ENCODE measurements around the gene ABHD14A.

The ABHD14A gene

DNA sequence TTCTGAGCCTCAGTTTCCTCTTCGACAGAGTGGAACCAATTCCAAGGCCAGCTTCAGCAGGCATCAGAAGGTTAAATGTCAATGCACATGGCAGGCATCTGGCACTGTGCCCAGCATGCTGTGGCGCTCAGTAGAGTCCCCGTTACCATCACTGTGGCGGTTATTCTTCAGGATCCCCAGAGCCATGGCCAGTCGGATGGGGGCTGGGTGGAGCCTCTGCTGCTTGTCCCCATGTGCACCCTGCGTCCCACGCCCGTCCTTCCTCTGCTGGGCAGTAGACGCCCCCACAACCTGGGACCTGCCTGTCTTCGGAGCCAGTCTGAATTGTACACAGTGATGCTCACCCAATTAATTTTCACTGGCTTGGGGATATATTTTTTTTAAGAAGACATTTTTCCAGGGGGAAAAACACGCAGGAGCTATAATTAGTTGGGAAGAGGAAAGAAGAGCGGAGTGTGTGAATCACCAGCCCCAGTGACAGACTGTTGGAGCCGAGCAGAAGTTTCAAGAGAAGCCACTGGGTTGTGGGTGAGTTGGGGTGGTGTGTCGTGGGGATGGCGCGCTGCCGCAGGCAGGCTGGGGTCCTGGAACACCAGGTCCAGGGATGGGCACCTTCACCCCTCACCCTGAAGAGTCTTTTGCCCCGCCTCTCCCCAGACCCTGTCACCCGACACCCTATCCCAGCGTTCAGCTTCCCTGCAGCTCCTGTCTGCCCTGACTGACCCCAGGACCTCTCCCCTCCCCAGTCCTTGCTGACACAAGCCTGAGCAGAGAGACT lies 47.6 kb downstream of the ABHD14A start:
- DNase-seq = no peak

DNA sequence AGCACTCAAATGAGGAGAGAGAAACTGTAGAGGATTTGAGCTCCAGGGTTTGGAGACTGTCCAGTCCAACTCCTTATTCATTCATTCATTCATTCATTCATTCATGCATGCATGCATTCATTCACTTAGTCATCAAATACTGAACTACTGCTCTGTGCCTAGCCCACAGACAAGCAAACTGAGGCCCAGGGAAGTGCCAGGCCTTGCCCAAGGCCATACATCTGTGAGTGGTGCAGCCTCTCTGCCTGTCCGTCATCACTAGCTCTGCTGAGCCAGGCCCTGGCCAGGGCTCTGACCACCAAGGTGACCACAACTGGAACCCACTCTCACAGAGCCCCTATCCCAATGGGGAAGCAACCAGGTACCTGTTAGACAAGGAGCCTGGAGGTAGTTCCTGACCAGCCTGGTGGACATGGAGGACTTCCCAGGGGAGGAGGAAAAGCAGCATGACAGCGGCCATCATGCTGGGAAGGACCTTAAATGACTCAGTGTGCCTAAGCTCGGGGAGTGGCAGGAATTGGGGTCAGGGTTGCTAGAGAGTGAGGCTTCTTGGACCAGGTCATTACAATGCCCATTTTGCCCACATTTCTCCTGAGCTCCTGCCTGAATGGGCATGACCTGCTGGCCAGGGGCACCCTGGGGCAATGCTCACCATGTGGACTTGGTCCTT lies 48.4 kb downstream of the ABHD14A start:
- DNase-seq = no peak

- DNase-seq = no peak
These were observed 49.2 kb downstream of the ABHD14A start for GRCh38 chr3:52023860-52024764.

DNA sequence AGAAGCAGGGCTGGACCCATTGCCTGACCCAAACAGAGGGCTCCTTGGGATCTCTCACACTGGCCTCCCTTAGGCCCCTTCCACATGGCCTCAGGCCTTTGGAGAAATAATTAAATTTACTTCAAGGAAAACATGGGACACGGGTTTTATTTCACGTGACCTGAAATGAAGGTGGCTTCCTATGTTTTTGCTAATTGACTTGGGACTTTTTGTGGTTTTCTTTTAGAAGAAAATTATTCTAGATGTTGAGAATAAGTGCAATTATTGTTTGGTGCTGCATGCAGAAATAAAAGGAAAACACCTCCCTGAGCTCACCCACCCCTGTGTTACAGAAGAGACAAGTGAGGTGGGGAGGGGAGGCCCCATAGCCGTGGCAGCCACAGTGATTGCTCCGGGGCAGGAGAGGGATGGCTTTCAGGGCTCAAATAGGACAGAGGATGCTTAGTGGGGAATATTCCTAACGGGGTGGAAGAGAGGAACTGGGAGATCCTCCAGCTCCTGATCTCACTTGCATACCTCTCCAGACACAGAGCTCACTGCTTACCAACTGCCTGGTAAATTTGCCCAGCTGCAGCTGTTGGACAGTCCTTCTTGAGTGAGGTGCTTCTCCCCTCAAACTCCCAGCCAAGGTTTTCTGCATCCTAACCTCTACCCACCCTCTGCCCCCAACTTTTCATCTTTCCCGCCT lies 50.0 kb downstream of the ABHD14A start:
- no peak for DNase-seq

DNA sequence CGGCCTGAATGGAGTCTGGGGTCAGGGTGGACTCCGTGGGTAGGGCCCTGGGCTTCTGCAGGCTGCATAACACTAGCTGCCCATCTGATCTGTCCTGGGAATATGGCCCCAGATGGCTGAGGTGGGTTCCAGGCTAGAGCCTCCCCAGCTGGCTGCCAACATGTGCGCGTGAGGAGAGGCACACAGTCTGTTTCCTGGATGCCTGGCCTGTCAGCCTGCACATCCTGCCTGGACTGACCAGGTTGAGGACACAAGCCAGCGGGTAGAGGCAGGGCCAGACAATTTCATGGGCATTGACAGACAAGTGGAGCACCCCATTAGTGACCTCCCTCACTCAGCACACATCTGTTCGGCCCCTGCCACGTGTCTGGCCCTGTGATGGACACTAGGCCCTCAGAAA lies 50.6 kb downstream of the ABHD14A start:
- DNase-seq = no peak

- DNase-seq = peak in 1 of 2 experiments; percentile 31
These were observed 51.2 kb downstream of the ABHD14A start for GRCh38 chr3:52026041-52026440.

- DNase-seq = peak; percentile 21 to 64
These were observed 53.7 kb downstream of the ABHD14A start for GRCh38 chr3:52028572-52028971.

- DNase-seq = no peak
These were observed 54.2 kb downstream of the ABHD14A start for GRCh38 chr3:52029053-52029452.

GRCh38 chr3:52029535-52029934 lies 54.7 kb downstream of the ABHD14A start:
- no peak for DNase-seq

Data from cerebellar nuclear complex (tissue), 1 donor.